Colonic mucosa (tissue), 4 donors: ENCODE measurements around the gene LTB4R. TPM values are rescaled to one million over a fixed set of nuclear protein-coding genes. Genes with fewer than 3 reads are reported as not detected.
A peak's percentile ranks its signal among the peaks of the same experiment; 100 is the strongest.

ENCODE experiments used
- DNase-seq: peaks from one replicate; pipeline ENCODE4 v3.0.0-alpha.2; 2020
- H3K27ac ChIP-seq: fragments of 200-600 bp; one replicate; pipeline ENCODE4 v1.8.0; 2021
- H3K27me3 ChIP-seq: fragments of 200-600 bp; one replicate; pipeline ENCODE4 v1.8.0; 2021
- H3K36me3 ChIP-seq: fragments of 200-600 bp; one replicate; pipeline ENCODE4 v1.8.0; 2021
- H3K4me1 ChIP-seq: fragments of 200-600 bp; one replicate; pipeline ENCODE4 v1.8.0; 2021; ENCODE audit warnings: mild to moderate bottlenecking
- H3K4me3 ChIP-seq: fragments of 200-600 bp; one replicate; pipeline ENCODE4 v1.8.0; 2021
- H3K9ac ChIP-seq, 2 donors: one replicate each; pipeline ENCODE4 v1.7.0; 2013; ENCODE audit warnings: control low read depth in 2 of 2, low read depth in 2 of 2, low read length in 2 of 2
- H3K9me3 ChIP-seq: fragments of 200-600 bp; one replicate; pipeline ENCODE4 v1.8.0; 2021
- CTCF ChIP-seq: fragments of 200-600 bp; IDR thresholded peaks from one replicate; pipeline ENCODE4 v1.8.0; 2022; ENCODE audit warnings: antibody characterized with exemption, mild to moderate bottlenecking
- intact Hi-C: fragments of 100-400 bp; cut with DNase I; formaldehyde crosslinking; loops from one replicate; pipeline ENCODE4 v1.14.1; 2022
- total RNA-seq, 2 donors: library from RNA; stranded (reverse); fragmentation: NEBNext Ultra II Directional in 1 of 2; extraction: Animal tissue kit (Norgen Biotek cat#: 25700) in 1 of 2; gene quantifications; one replicate each; pipeline ENCODE4 v1.2.1, GENCODE V29; 2021
- donor health status: healthy.
- donor health status: DM: no; HTN: no; CAD: no.
- donor health status: DM: no; HTN: no; CAD: no.

Gene LTB4R
- total RNA-seq, result 1 to 10 TPM; 1.5 to 4.0 TPM

GRCh38 chr14:24310646-24311604 is at the start of gene LTB4R:
TSS of gene LTB4R (plus strand) at chr14:24311502. CDS start at chr14:24315652, 4,150 bp downstream.
- Histone ChIP-seq H3K27ac (peak within 1 kb of the TSS; percentile 62), H3K4me1 (peaks cover 8% of the 10 kb centered on the region), H3K27me3 (no peaks in the 10 kb centered on the region), H3K36me3 (no peaks in the 10 kb centered on the region), H3K9ac (peak within 1 kb of the TSS; percentile 48 to 82), H3K4me3 (peak within 1 kb of the TSS; percentile 50), H3K9me3 (no peaks in the 10 kb centered on the region)
- intact Hi-C loops, result no loop called here
- peak; percentile 76 for DNase-seq
- TF ChIP-seq CTCF, result peak; percentile 35

GRCh38 chr14:24261969-24262327 is 49.4 kb upstream of the LTB4R start:
- Histone ChIP-seq H3K36me3 (peaks cover 6% of the 10 kb centered on the region), H3K4me1 (no peaks in the 10 kb centered on the region), H3K4me3 (no peak overlapping the region), H3K9ac (no peak overlapping the region), H3K27ac (no peak overlapping the region), H3K9me3 (no peaks in the 10 kb centered on the region), H3K27me3 (no peaks in the 10 kb centered on the region)
- DNase-seq, result no peak
- intact Hi-C loops, result no loop called here
- TF ChIP-seq CTCF, result no peak

DNA sequence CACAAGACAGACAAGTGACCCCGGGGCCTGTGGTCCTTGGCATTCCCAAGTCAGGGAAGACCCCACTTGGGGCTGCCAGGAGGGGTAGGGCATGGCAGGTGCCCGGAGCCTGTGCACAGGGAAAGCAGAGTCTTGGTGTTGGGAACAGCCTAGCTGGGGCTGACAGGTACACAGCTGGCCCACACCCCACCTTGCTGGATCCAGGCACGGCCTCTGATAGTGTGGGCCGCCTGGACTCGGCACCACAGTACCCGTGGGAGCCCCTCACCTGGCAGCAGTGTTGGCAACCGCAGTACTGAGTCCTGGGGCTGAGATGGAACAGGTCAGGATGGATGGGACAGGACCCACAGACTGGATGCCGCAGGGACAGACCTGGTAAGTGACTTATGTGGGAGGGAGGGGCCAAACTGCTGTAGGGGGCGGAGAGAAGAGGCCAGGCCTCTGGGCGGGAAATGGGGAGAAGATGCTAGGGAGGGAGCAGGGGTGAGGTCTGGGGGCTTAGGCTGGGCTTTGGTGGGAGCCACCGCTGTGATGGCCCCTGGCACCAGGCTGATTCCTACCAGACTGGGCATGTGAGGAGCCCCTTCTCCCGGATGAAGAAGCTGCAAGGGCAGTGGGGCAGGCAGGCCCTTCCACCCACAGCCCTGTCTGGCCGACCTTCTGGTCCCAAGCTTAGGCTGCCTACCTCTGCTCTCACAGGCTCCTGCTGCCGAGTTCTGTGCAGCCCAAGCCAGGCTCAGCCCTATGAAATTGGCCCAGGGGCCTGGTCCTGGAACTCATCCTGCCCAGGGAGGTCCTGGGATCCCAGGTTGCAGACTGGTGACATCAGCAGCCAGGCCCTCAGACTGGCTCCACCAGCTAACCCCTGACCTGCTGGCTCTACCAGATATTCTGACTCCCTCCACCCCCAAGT is 48.2 kb upstream of the LTB4R start, which contains the start of gene TGM1:
TGM1 (minus strand) TSS at position 357 of the 913 bp plus-strand sequence. CDS start 825 bp downstream, outside the sequence.
- Histone ChIP-seq H3K27ac (no peak within 1 kb of the TSS), H3K36me3 (peaks cover 7% of the 10 kb centered on the region)
- DNase-seq, result no peak

GRCh38 chr14:24263848-24264247 is 47.5 kb upstream of the LTB4R start:
- Histone ChIP-seq H3K27me3 (no peaks in the 10 kb centered on the region), H3K4me3 (no peak overlapping the region), H3K4me1 (no peaks in the 10 kb centered on the region), H3K36me3 (peaks cover 7% of the 10 kb centered on the region), H3K9ac (no peak overlapping the region), H3K27ac (no peak overlapping the region), H3K9me3 (no peaks in the 10 kb centered on the region)
- DNase-seq, result no peak
- no peak for TF ChIP-seq CTCF
- intact Hi-C loops, result no loop called here

More for the DNA sequence above, 48.2 kb upstream of the LTB4R start, which contains the start of gene TGM1:
- Histone ChIP-seq H3K9ac (no peak within 1 kb of the TSS), H3K4me1 (no peaks in the 10 kb centered on the region), H3K4me3 (no peak within 1 kb of the TSS), H3K27me3 (no peaks in the 10 kb centered on the region), H3K9me3 (no peaks in the 10 kb centered on the region)
- intact Hi-C loops, result no loop called here
- TF ChIP-seq CTCF, result no peak

DNA sequence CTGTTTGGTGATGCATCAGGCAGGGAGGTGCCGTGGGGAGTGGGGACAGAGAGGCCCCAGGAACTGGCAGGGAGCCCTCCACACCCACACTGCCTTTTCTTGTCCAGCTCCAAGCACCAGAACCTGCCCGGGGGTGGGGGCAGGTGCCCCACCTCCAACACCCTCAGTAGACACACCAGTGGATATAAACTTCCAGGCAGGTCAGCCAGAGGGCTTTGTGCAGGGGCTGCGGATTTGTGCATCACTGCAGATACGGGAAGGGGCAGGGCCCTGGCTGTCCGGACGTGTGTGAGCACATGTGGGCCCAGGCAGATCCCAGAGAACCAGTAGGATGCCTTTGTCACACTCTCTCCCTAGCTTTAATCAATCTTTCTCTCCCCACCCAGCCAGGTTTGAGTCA is 47.0 kb upstream of the LTB4R start:
- Histone ChIP-seq H3K9me3 (no peaks in the 10 kb centered on the region), H3K27ac (no peak overlapping the region), H3K4me3 (no peak overlapping the region), H3K27me3 (no peaks in the 10 kb centered on the region), H3K9ac (no peak overlapping the region), H3K4me1 (no peaks in the 10 kb centered on the region), H3K36me3 (peaks cover 7% of the 10 kb centered on the region)
- intact Hi-C loops, result no loop called here
- TF ChIP-seq CTCF, result no peak
- DNase-seq, result no peak
